Activated CD4-positive, CD25-positive, alpha-beta regulatory T cell treated with anti-CD3 and anti-CD28 coated beads, Interleukin-2, amount 50 U/mL, for 16 hours (primary cell): ENCODE data around the gene MED27.

Experiments
- DNase-seq: peaks from one replicate; pipeline ENCODE4 v3.0.0-alpha.2; 2020; ENCODE audit warnings: low read depth, low spot score

MED27 gene

GRCh38 chr9:132079391-132080091 is at the start of gene MED27:
Gene MED27, minus strand, starts transcription at chr9:132079867. Its CDS starts 23 bp downstream, at chr9:132079844.
- peak; percentile 86 for DNase-seq

GRCh38 chr9:132127888-132128534 is 48.3 kb upstream of the MED27 start:
- no peak for DNase-seq

DNA sequence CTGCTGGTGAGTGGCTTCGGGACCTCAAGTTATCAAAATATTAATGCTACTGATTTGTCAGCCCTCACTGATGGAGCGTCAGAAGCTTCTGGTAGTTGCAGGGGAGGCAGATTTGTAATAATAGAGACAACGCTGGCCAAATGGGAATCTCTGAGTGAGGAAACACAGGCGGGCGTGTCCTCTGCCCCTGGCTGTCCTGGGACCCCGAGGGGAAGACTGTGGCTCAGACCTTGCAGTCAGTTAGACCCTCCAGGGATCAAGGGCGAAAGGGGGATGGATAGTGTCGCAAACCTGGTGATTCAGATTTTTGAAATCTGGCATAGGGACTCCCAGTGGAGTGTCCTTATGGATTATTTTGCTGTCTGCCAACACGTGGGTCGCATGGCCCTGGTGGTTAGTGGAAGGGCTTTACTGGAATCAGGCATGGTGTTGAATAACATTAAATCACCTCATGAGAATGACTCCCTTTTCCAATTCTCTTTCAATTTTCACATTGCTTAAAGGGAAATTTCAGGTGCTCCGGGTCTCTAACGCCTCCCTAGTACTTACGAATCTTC is 47.1 kb upstream of the MED27 start:
- DNase-seq: no peak

DNA sequence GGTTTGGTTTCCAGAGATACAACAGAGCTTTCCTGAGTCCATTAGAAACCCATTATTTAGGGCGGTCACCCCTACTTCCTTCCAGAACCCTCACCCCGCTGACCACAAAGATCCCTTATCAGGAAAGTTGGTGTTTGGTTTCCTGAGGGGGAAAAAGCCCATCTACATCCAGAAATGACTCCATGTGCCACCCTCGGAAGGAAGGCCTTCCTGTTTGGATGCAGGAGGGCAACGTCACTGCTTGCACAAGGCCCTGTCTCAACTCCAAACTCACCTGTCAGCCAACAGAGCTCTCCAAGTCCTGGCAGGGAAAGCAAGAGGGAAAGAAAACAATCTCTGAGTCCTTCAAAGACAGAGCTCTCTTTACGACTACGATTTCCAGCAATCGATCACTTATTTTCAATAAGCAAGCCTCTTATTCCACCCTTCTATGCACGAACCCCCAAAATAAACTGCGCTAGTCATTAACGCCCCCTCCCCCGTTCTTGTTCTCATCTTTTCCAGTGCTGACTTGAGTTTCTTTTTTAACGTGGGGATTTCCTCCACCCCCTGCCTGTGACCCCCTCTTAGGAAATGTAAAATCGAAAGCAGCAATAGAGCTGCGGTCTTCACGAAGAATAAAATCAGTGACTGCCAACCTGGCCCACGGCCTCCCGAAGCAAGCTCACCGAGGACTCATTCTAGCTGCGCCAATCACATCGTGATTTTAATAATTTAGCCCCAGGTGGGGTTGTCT is 46.4 kb upstream of the MED27 start:
- DNase-seq: no peak

- no peak for DNase-seq
Observed at GRCh38 chr9:132125361-132125760, 45.7 kb upstream of the MED27 start.

DNA sequence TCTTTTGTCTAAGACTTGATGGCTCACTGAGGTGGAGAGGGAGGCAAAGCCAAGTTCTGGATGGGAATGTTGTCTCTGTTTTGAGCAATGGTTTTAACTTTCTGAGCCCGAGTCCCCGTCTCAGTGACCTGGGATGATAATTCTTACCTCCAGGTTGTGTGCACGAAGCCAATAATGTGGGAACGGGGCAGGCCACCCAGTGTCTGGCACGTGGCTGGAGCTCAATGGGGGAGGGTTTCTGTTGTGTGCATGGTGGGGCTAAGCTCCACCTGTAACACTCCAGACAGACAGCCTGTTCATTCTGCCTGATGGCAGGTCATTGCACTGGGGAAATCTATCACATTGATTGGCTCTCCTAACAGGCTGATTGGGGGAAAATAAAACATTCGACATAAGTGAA is 45.1 kb upstream of the MED27 start:
- DNase-seq: no peak

GRCh38 chr9:132121021-132121420 is 41.4 kb upstream of the MED27 start:
- DNase-seq: no peak

- no peak for DNase-seq
Observed at GRCh38 chr9:132117694-132118093, 38.0 kb upstream of the MED27 start.

DNA sequence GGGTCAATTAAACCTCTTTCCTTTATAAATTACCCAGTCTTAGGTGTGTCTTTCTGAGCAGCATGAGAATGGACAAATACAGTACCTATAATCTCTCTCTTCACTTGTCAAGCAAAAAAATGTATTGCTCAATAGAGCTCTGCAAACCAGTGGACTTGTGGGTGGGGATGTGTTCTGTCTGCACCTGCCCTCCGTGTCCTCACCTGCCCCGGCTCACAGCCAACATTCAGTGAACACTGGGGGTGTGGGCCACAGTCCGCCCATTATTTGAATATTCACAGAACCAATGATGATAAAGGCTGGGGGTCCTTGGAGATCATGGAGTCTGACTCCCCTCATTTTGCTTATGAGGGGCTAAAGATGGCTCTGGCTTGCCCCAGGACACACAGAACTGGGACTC is 36.9 kb upstream of the MED27 start:
- no peak for DNase-seq

DNA sequence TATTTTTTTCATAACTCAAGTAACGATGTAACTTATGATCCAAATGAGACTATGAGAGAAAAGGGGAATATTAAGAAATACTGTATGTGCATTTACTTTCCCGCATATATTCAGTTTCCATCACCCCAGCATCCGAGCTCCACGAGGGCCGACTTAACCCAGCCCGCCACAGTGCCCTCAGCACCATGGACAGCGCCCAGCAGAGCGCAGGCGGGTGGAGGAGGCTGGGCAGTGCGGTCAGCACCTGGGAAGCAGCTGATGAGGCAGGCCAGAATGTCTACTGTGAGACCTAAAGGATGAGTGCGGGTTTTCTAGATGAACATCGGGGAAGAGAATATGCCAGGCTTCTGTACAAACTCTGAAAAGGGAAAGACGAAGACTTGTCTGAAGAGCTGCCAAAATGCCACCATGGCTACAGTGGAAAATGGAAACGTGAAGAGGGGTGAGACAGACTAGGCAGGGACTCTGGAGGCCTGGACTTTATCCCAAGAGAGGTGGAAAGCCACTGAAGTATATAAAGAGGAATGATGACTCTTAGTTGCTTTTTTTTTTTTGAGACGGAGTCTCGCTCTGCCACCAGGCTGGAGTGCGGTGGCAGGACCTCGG is 34.5 kb upstream of the MED27 start:
- DNase-seq: no peak

- no peak for DNase-seq
Observed at GRCh38 chr9:132109291-132109690, 29.6 kb upstream of the MED27 start.

DNA sequence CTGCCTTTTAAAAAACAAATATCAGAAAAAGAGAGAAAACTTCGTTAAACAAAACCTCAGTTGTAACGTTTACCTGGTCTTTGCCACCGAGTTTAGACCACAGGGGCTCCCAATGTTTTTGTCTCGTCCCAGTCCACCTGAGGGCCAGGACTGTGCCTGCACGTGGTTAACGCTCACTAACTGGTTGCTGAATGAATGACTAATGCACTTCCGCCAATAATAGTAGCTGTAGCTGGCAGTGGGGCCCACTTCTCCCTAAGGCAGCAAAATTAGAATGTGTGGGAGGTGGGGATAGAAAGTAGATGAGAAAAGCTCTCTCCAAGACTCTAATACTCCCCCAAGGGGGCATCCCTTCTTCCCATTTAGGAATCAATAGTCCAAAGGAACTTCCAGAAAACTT is 29.1 kb upstream of the MED27 start:
- no peak for DNase-seq

DNA sequence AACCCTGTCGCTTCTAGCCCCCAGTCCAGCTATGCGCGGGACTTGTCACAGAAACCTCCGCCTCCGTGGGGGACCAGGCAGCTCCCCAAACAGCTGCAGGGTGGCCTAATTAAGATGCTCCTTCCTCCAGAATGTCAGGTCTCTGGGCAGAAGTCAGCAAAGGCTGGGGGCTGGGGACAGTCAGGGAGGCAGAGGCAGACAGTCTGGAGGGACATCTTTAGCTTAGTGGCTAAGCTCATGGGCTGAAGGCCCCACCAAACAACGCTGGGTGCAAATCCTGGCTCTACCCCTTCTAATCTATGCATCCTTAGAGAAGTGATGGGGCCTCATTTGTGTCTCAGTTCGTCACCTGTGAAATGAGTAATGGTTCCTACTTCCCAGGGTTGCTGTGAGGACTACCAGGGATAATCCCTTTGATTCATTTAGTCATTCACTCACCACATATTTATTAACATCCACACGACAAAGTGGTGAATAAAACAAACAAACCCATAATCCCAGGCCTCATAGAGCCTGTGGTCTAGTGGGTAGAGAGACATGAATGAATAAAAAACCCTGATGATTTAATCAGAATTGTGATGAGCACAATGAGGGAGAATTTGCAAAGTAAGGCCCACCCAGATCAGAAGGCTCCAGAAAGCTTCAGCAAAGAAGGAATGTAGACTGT is 20.2 kb upstream of the MED27 start:
- no peak for DNase-seq

DNA sequence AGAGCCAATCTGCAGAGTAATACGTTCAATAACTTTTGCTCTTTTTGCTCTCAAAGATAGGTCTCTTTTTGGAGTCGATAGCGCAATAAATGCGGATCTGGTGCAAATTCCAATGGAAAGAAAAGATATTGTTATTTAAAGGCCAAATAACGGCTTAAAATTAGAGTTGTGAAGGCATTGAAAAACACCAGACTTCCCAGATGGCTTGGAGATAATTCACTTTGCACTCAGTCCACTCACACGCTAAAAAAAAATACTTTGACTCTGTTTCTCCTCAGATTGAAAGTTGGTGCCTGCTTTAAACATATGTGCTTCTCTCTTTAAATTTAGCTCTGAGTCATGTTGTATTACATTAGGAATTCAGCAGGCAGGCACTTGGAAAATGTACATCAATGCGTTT is 19.5 kb upstream of the MED27 start:
- no peak for DNase-seq

DNA sequence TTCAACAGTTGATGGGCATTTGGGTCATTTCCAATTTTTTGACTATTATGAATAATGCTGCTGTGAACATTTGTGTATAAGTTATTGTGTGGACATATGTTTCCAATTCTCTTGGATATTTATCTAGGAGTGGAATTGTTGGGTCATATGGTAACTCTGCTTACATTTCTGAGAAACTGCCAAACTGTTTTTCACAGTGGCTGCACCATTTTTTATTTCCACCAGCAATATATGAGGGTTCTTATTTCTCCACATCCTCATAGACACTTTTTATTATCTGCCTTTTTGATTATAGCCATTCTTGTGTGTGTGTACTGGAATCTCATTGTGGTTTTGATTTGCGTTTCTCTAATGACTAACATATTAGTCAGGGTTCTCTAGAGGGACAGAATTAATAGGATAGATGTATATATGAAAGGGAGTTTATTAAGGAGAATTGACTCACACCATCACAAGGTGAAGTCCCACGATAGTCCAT is 14.7 kb upstream of the MED27 start:
- DNase-seq: no peak

DNA sequence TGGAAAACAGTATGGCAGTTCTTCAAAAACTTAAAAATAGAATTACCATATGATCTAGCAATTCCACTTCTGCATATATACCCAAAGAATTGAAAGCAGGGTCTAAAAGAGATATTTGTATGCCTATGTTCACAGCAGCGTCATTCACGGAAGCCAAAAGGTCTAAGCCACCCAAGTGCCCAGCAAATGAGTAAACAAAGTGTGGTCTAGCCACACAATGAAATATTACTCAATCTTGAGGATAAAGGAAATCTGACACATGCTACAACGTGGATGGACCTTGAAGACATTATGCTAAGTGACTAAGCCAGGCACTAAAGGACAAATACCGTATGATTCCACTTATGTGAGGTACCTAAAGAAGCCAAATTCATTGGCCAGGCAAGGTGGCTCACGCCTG is 11.1 kb upstream of the MED27 start:
- DNase-seq: no peak

- DNase-seq: no peak
Observed at GRCh38 chr9:132087438-132088030, 7.9 kb upstream of the MED27 start.

DNA sequence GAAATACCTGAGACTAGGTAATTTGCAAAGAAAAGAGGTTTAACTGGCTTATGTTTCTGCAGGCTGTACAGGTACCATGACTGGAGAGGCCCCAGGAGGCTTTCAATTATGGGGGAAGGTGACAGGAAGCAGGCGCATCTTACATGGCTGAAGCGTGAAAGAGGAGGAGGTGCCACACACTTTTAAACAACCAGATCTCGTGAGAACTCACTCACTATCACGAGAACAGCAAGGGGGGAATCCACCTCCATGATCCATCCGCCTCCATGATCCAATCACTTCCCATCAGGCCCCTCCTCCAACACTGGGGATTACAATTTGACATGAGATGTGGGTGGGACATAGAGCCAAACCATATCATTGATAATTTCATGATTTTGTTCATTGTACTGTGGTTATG is 2.5 kb upstream of the MED27 start:
- DNase-seq: no peak

DNA sequence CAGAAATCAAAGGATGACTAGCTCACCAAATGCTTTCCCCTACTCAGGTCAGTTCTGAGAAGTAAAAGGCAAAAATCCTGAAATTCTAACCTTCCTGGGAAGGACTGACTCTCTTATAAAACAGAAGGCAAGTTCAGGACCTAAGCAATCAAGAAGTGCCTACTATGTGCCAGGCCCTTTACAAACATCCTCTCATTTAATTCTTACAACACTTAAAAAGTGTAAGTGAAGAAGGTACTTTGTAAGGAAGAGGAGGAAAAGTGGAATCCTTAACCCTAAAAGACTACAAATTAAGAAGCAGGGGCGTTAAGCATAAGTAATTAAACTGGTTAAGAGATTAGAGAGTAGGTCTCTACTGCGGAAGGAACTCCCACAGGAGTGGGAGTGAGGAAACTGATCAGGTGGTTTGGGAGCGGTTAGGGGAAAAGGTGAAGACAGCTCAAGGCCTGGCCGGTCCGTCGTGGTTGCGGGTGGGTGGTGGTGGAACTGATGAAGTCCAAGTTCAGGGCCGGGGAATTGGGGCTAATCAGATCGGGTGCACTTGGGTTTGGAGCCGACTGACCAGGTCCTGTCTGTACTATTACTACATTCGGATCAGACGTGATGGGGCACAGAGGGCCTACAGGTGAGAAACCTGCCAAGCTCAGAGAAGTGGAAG is 839 bp downstream of the MED27 start:
- DNase-seq: no peak

- DNase-seq: no peak
Observed at GRCh38 chr9:132077881-132078698, 1.6 kb downstream of the MED27 start.
